Neural progenitor cell (in vitro differentiated cells): ENCODE data around the gene UBE2E1. TPM values are rescaled to one million over a fixed set of nuclear protein-coding genes. Genes with fewer than 3 reads are reported as not detected.
A peak's percentile ranks its signal among the peaks of the same experiment; 100 is the strongest.

Source experiments
- DNase-seq: peaks from one replicate; pipeline ENCODE4 v3.0.0-alpha.2; 2016; ENCODE audit warnings: low spot score
- H2AFZ ChIP-seq: fragments of 200-600 bp; sonication (generic); replicated peaks from 2 replicates; pipeline ENCODE4 v1.6.1; 2016; ENCODE audit warnings: antibody characterized with exemption
- H3F3A ChIP-seq: fragments of 200-600 bp; sonication (generic); 2 replicates; pipeline ENCODE4 v1.6.1; 2016; ENCODE audit warnings: antibody characterized with exemption, low read depth
- H3K27ac ChIP-seq: fragments of 200-600 bp; sonication (generic); 2 replicates; pipeline ENCODE4 v1.5.1; 2016; ENCODE audit warnings: mild to moderate bottlenecking
- H3K27me3 ChIP-seq: fragments of 200-600 bp; sonication (generic); 2 replicates; pipeline ENCODE4 v1.6.1; 2016; ENCODE audit warnings: mild to moderate bottlenecking, moderate library complexity
- H3K36me3 ChIP-seq: fragments of 200-600 bp; sonication (generic); 2 replicates; pipeline ENCODE4 v1.5.1; 2016
- H3K4me1 ChIP-seq: fragments of 200-600 bp; sonication (generic); 2 replicates; pipeline ENCODE4 v1.6.1; 2016; ENCODE audit warnings: mixed run types
- H3K4me2 ChIP-seq: fragments of 200-600 bp; sonication (generic); 2 replicates; pipeline ENCODE4 v1.6.1; 2016
- H3K4me3 ChIP-seq: fragments of 200-600 bp; sonication (generic); 2 replicates; pipeline ENCODE4 v1.5.1; 2016
- H3K79me2 ChIP-seq: fragments of 200-600 bp; sonication (generic); 2 replicates; pipeline ENCODE4 v1.6.1; 2016; ENCODE audit warnings: low read depth
- H3K9ac ChIP-seq: fragments of 200-600 bp; sonication (generic); 2 replicates; pipeline ENCODE4 v1.6.1; 2016
- H3K9me3 ChIP-seq: fragments of 200-600 bp; sonication (generic); 2 replicates; pipeline ENCODE4 v1.5.1; 2016; ENCODE audit warnings: low read depth
- H4K20me1 ChIP-seq: fragments of 200-600 bp; sonication (generic); 2 replicates; pipeline ENCODE4 v1.6.1; 2016; ENCODE audit warnings: low read depth
- H3K27ac Mint-ChIP-seq: 3 replicates; pipeline ENCODE4 v1.8.0; 2021; ENCODE audit warnings: mixed read lengths
- H3K27me3 Mint-ChIP-seq: 2 replicates; pipeline ENCODE4 v1.8.0; 2022; ENCODE audit warnings: low read depth, mild to moderate bottlenecking, inconsistent platforms, moderate library complexity, mixed read lengths; ENCODE audit not compliant: insufficient read depth
- H3K36me3 Mint-ChIP-seq: 3 replicates; pipeline ENCODE4 v1.8.0; 2021; ENCODE audit warnings: mixed read lengths
- H3K4me1 Mint-ChIP-seq: 3 replicates; pipeline ENCODE4 v1.8.0; 2021; ENCODE audit warnings: mixed read lengths
- H3K4me3 Mint-ChIP-seq: 3 replicates; pipeline ENCODE4 v1.8.0; 2021; ENCODE audit warnings: mild to moderate bottlenecking, moderate library complexity, mixed read lengths
- H3K9me3 Mint-ChIP-seq: 3 replicates; pipeline ENCODE4 v1.8.0; 2020; ENCODE audit warnings: mixed read lengths
- CTCF ChIP-seq: fragments of 200-600 bp; sonication (generic); IDR thresholded peaks from 2 replicates; pipeline ENCODE4 v1.5.1; 2017; ENCODE audit warnings: antibody characterized with exemption, mild to moderate bottlenecking
- EZH2 ChIP-seq: fragments of 200-600 bp; sonication (generic); IDR thresholded peaks from 2 replicates; pipeline ENCODE4 v1.6.1; 2017; ENCODE audit warnings: antibody characterized with exemption, mild to moderate bottlenecking, moderate library complexity
- EZH2phosphoT487 ChIP-seq: fragments of 200-600 bp; sonication (generic); IDR thresholded peaks from 2 replicates; pipeline ENCODE4 v1.6.1; 2017; ENCODE audit warnings: antibody characterized with exemption
- total RNA-seq: library from RNA; depleted of rRNA; stranded (reverse); fragments of >200 nt; gene quantifications from 2 replicates; pipeline ENCODE4 v1.2.3, GENCODE V29; 2015; ENCODE audit warnings: low replicate concordance

Gene UBE2E1
- total RNA-seq, 1 donor from 2014 or later: 391 TPM

- H3K36me3 ChIP-seq: peaks cover 4% of the 10 kb centered on the region
- no peak overlapping the region for H2AFZ ChIP-seq
- Mint-ChIP-seq H3K36me3 (peaks cover 32% of the 10 kb centered on the region), H3K4me1 (peaks cover 53% of the 10 kb centered on the region), H3K9me3 (no peaks in the 10 kb centered on the region), H3K4me3 (peak overlapping the region; percentile 58), H3K27ac (no peak overlapping the region), H3K27me3 (peaks cover 3% of the 10 kb centered on the region)
- no peaks in the 10 kb centered on the region for H3K9me3 ChIP-seq
- peaks cover 54% of the 10 kb centered on the region for H4K20me1 ChIP-seq
- H3K27ac ChIP-seq: no peak overlapping the region
- no peaks in the 10 kb centered on the region for H3K27me3 ChIP-seq
- peaks cover 16% of the 10 kb centered on the region for H3F3A ChIP-seq
- H3K79me2 ChIP-seq: peaks cover 75% of the 10 kb centered on the region
- H3K4me3 ChIP-seq: peak overlapping the region; percentile 86
- peaks cover 52% of the 10 kb centered on the region for H3K4me1 ChIP-seq
- DNase-seq: no peak
- no peak for TF ChIP-seq CTCF
- no peak for TF ChIP-seq EZH2phosphoT487
- no peak for TF ChIP-seq EZH2
- H3K9ac ChIP-seq: no peak overlapping the region
- H3K4me2 ChIP-seq: peak overlapping the region; percentile 80
Measured at GRCh38 chr3:23808525-23808924, 2.8 kb downstream of the UBE2E1 start.

DNA sequence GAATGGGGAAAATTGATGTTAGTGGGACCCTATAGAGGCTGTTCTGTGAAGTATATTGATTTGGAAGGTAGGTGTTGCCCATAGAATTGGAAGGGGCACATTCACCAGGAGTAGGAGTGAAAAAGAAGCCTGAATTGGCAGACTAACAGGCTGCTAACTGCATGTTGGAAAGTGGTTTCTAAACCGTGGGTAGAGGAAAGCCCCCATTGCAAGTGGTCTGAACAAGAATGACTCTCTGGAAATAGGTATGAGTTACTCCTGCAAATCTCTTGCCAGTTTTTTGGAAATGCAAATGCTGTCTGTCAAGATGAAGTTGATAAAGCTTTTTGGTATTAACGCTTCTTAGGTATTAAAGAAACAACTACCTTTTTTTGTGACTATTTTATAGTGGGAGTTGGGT lies 3.5 kb downstream of the UBE2E1 start:
- Histone ChIP-seq H3K4me1 (peaks cover 49% of the 10 kb centered on the region), H3K27me3 (no peaks in the 10 kb centered on the region), H4K20me1 (peaks cover 62% of the 10 kb centered on the region), H3K79me2 (peaks cover 82% of the 10 kb centered on the region), H3K27ac (peak overlapping the region; percentile 92), H3K9me3 (no peaks in the 10 kb centered on the region), H2AFZ (no peak overlapping the region), H3K36me3 (peaks cover 4% of the 10 kb centered on the region), H3K4me3 (peak overlapping the region; percentile 86), H3K4me2 (peak overlapping the region; percentile 80), H3F3A (peaks cover 12% of the 10 kb centered on the region), H3K9ac (no peak overlapping the region)
- DNase-seq: no peak
- no peak overlapping the region for H3K27ac Mint-ChIP-seq
- peaks cover 3% of the 10 kb centered on the region for H3K27me3 Mint-ChIP-seq
- H3K9me3 Mint-ChIP-seq: no peaks in the 10 kb centered on the region
- peak overlapping the region; percentile 97 for H3K4me3 Mint-ChIP-seq
- TF ChIP-seq EZH2phosphoT487: no peak
- no peak for TF ChIP-seq CTCF
- no peak for TF ChIP-seq EZH2
- H3K4me1 Mint-ChIP-seq: peaks cover 53% of the 10 kb centered on the region
- peaks cover 33% of the 10 kb centered on the region for H3K36me3 Mint-ChIP-seq

DNA sequence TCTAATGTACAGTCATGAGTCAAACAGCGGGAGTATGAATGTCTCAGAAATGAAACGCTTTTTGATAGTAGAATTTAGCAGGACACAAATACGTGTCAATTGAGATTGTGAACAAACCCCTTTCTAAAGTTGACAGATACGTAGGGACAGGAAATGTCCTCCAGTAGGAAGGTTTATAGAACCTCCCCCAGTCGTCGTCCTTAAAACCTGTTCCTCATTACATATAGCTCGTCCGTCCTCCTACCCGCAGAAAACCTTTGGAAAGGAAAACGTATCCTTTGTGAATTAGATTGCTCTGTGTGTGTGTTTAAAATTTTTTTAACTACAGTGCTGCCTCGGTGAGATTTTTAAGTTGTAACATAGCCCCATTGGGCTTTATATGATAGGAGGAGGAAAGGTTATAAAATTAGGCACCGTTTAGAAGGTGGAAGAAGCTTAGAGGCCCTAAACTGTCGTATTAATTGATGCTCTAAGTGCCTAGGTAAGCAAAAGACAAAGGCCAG lies 4.1 kb downstream of the UBE2E1 start:
- Histone ChIP-seq H3K79me2 (peaks cover 88% of the 10 kb centered on the region), H3K9ac (peak overlapping the region; percentile 67), H4K20me1 (peaks cover 67% of the 10 kb centered on the region), H3K27ac (peak overlapping the region; percentile 92), H3K27me3 (no peaks in the 10 kb centered on the region), H2AFZ (peak overlapping the region; percentile 36), H3K4me1 (peaks cover 49% of the 10 kb centered on the region), H3K4me2 (peak overlapping the region; percentile 80), H3F3A (peaks cover 12% of the 10 kb centered on the region), H3K4me3 (peak overlapping the region; percentile 86), H3K9me3 (no peaks in the 10 kb centered on the region), H3K36me3 (peaks cover 8% of the 10 kb centered on the region)
- peaks cover 3% of the 10 kb centered on the region for H3K27me3 Mint-ChIP-seq
- peaks cover 49% of the 10 kb centered on the region for H3K4me1 Mint-ChIP-seq
- H3K36me3 Mint-ChIP-seq: peaks cover 37% of the 10 kb centered on the region
- peak overlapping the region; percentile 97 for H3K4me3 Mint-ChIP-seq
- peak overlapping the region; percentile 99 for H3K27ac Mint-ChIP-seq
- TF ChIP-seq EZH2phosphoT487: no peak
- no peak for DNase-seq
- H3K9me3 Mint-ChIP-seq: no peaks in the 10 kb centered on the region

DNA sequence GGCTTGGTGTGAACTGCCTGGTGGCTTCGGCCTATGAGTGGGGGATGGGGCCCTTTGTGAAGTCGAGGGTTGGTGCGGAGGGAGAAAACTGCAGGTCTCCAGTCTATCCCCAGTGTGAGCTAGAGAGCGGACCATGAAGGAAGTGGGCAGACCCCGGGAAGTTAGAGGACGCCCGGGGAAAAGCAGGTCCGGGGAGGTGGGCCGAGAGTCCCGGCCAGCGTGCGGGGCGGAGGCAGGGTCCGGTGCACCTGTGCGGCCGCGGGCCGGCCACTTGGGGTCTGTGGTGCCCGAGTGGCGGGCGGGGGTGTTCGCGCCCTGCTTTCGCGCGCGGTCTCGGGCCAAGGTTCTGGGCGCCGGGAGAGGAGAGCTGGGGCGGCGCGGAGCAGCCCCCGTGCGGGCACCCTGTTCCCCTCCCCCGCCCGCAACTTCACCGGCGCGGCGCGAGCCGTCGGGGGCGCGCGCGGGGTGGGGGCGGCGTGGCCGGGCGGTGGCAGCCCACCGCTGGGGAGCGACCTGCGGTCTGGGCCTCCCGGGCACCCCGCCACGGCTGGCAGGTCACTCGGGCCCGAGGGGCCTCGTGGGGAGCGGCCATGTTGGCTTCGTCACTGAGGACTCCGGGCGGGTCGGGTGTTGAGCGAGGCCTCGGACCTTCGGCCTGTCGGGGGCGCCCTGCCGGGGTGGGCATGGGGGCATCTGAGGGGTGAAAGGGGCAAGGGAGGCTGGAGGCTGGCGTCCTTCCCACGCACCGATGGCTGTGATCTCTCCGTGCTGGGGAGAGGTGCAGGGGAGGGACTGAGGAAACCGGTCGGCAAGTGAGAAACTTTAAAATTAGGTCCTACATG lies 4.8 kb downstream of the UBE2E1 start:
- DNase-seq: peak; percentile 83
- no peaks in the 10 kb centered on the region for H3K27me3 ChIP-seq
- Mint-ChIP-seq H3K4me3 (peak overlapping the region; percentile 97), H3K27ac (peak overlapping the region; percentile 99), H3K36me3 (peaks cover 39% of the 10 kb centered on the region), H3K9me3 (no peaks in the 10 kb centered on the region), H3K27me3 (peaks cover 3% of the 10 kb centered on the region), H3K4me1 (peaks cover 45% of the 10 kb centered on the region)
- TF ChIP-seq EZH2 (no peak), CTCF (peak; percentile 21), EZH2phosphoT487 (no peak)
- peak overlapping the region; percentile 92 for H3K27ac ChIP-seq
- H2AFZ ChIP-seq: peak overlapping the region; percentile 41
- H3K9ac ChIP-seq: peak overlapping the region; percentile 67
- H3K4me1 ChIP-seq: peaks cover 44% of the 10 kb centered on the region
- peak overlapping the region; percentile 86 for H3K4me3 ChIP-seq
- peak overlapping the region; percentile 80 for H3K4me2 ChIP-seq
- no peaks in the 10 kb centered on the region for H3K9me3 ChIP-seq
- peaks cover 12% of the 10 kb centered on the region for H3F3A ChIP-seq
- H3K36me3 ChIP-seq: peaks cover 13% of the 10 kb centered on the region
- H3K79me2 ChIP-seq: peaks cover 95% of the 10 kb centered on the region
- peaks cover 74% of the 10 kb centered on the region for H4K20me1 ChIP-seq
